DMS53 (cell line): ENCODE measurements around the gene TTC28.
"Not testable (repeated sequence)": the region's sequence is repeated elsewhere in the genome, so short reads cannot be mapped to it uniquely, and the experiment has no call there.

Source experiments
- DNase-seq: peaks from one replicate; lab custom pipeline; 2025; lab: John Stamatoyannopoulos, UW

TTC28 gene

DNA sequence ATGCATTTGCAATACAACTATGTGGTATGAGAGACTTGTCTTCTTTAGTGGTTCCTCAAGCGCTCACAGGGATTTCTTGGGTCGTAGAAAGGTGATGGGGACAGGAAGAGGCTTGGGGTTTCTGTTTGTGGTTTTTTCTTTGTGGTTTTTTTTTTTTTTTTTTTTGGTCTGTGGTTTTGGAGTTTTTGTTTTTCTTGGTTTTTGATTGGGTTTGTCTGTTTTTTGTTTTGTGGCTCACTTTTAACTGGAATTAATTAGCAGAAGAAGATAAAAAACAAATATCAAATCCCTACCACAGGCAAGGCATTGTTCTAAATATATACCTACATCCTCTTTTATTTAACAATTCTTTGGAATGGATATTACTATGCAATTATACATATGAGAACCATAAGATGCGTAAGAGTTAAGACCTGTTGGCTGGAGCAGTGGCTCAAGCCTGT, 5.5 kb downstream of the TTC28 start:
- no peak for DNase-seq

DNA sequence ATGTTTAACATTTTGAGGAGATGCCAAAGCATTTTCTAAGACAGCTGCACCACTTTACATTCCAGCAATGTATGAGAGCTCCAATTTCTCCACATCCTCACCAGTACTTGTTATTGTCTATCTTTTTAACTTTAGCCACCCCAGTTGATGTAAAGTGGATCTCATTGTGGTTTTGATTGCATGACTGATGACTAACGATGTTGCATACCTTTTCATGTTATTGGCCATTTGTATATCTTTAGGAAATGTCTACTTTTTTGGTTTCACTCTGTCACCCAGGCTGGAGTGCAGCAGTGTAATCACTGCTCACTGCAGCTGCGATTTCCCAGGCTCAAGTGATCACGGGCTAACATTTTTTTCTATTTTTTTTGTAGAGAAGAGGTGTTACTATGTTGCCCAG, 8.9 kb downstream of the TTC28 start:
- DNase-seq = no peak

DNA sequence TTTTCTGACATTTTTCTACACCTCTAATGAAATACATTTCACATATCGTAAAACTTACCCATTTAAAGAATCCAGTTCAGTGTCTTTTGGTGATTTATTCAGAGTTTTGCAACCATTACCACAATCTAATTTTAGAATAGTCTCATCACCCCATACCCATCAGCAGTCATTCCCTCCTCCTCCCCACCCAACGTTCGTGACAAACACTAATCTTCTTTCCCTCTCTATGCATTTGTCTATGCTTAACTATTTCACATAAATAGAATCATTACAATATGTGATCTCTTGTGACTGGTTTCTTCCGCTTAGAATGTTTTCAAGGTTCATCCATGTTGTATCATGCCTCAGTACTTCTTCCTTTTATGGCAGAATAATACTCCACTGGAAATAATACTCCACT, 9.5 kb downstream of the TTC28 start:
- no peak for DNase-seq

DNA sequence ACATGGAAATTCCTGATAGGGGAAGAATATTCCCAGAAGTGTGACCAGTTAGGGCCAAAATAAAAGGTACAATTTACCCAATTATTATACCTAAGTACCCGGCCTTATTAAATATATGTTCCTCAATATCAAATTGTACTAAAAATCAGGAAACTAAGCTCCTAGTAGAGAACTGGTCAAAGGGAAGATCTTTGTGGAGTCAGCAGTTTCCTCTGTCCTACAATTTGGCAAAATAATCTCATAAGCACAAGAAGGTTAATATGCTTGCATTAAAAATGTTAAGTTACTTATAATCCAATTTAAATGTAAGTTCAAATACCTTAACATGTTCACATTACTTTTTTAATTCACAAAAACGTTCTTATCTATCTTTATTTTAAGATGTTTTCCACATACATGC, 10.3 kb downstream of the TTC28 start:
- no peak for DNase-seq

DNA sequence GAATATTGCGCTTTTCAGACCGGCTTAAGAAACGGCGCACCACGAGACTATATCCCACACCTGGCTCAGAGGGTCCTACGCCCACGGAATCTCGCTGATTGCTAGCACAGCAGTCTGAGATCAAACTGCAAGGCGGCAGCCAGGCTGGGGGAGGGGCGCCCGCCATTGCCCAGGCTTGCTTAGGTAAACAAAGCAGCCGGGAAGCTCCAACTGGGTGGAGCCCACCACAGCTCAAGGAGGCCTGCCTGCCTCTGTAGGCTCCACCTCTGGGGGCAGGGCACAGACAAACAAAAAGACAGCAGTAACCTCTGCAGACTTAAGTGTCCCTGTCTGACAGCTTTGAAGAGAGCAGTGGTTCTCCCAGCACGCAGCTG, 16.1 kb downstream of the TTC28 start:
- not testable (repeated sequence) for DNase-seq

DNA sequence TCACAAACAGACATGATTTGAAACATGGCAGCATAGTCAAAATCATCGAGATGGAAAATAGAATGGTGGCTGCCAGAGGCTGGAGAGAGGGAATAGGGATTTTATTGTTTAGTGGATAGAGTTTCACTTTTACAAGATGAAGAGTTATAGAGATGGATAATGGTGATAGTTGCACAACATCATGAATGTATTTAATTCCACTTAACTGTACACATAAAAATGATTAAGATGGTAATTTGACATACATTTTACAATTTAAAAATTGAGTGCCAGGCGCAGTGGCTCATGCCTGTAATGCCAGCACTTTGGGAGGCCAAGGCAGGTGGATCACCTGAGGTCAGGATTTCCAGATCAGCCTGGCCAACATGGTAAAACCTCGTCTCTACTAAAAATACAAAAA, 21.2 kb downstream of the TTC28 start:
- no peak for DNase-seq

DNA sequence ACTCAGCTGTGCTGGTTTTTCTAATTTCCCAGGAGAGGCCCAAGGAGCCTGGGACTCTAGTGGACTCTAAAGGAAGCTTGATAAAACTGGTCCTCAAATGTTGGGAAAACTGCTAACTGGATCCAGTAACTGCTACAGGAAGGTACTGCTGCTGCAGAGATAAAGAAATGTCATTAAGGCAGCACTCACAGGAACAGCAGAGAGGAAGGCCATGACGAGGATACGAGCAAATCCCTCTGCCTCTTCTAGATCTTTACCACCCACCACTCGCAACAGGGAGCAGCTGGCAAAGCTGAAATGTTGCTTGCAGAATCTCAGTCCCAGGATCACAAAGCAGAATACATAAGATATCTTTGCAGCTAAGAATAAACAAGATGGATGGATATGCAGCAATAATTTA, 23.5 kb downstream of the TTC28 start:
- DNase-seq = no peak

DNA sequence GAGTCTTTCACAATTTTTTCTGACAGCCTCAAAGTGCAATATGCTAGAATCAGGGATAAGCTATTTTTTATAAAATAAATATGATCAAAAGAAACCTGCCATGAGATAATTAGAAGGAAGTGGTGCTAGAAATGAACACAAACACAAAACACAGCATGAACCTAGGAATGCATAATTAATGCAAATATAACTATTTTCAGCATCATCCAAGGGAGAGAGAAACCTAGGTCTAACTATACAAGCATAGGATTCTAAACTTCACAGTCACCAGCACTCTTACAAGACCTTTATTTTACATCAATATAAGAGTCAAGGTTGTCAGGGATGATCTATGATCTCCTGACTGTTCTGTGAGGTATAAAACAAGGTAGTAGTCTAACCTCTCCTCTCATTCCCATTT, 29.2 kb downstream of the TTC28 start:
- DNase-seq = no peak

DNA sequence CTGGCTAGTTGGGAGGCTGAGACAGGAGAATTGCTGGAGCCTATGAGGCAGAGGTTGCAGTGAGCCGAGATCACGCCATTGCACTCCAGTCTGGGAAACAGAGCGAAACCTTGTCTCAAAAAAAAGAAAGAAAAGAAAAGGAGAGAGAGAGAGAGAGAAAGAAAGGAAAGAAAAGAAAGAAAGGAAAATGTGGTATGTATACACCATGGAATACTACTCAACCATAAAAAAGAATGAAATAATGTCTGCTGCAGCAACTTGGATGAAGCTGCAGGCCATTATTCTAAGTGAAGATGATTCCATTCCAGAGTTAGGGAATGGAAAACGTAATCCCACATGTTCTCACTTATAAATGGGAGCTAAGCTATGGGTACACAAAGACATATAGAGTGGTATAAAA, 30.8 kb downstream of the TTC28 start:
- no peak for DNase-seq

DNA sequence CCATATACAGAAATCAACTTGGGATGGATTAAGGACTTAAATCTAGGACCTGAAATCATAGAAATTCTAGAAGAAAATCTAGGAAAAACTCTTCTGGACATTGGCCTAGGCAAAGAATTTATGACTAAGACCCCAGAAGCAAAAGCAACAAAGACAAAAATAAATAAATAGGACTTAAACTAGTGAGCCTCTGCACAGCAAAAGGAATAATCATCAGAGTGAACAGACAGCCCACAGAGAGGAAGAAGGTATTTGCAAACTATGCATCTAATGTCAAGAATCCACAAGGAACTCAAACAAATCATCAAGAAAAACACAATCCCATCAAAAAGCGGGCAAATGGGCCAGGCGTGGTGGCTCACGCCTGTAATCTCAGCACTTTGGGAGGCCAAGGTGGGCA, 32.4 kb downstream of the TTC28 start:
- DNase-seq = no peak

DNA sequence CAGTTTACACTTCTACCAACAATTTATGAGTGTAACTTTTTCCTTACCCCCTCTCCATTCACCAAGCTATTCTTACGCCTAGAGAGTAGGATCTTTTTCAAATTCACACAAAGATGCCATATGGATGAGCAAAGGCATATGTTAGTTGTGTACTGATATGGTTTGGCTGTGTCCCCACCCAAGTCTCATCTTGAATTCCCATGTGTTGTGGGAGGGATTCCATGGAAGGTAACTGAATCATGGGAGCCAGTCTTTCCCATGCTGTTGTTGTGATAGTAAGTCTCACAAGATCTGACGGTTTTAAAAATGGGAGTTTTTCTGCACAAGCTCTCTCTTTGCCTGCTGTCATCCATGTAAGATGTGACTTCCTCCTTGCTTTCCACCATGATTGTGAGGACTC, 40.3 kb downstream of the TTC28 start:
- DNase-seq = no peak

DNA sequence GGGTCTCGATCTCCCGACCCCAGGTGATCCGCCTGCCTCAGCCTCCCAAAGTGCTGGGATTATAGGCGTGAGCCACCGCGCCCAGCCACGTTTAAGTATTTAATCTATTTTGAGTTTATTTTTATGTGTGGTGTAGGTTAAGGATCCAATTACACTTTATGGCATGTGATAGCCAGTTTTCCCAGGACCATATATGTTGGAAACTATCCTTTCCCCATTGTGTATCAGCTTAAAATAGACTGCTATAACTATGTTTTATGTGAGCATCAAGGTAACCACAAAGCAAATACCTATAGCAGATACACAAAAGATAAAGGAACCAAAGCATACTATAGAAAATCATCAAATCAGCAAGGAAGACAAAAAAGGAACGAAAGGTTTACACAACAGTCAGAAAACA, 42.4 kb downstream of the TTC28 start:
- no peak for DNase-seq

DNA sequence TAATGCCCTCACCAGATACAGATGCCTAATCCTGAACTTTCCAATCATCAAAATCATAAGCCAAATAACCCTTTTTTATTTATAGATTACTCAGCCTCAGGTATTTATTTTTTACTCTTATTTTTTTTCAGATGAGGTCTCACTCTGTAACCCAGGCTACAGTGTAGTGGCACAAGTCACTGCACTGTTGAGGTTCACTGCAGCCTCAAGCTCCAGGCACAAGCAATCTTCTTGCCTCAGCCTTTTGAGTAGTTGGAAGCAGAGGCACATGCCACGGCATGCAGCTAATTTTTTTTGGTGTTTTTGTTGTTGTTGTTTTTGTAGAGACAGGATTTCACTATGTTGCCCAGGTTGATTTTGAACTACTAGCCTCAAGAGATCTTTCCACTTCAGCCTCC, 49.5 kb downstream of the TTC28 start:
- no peak for DNase-seq

DNA sequence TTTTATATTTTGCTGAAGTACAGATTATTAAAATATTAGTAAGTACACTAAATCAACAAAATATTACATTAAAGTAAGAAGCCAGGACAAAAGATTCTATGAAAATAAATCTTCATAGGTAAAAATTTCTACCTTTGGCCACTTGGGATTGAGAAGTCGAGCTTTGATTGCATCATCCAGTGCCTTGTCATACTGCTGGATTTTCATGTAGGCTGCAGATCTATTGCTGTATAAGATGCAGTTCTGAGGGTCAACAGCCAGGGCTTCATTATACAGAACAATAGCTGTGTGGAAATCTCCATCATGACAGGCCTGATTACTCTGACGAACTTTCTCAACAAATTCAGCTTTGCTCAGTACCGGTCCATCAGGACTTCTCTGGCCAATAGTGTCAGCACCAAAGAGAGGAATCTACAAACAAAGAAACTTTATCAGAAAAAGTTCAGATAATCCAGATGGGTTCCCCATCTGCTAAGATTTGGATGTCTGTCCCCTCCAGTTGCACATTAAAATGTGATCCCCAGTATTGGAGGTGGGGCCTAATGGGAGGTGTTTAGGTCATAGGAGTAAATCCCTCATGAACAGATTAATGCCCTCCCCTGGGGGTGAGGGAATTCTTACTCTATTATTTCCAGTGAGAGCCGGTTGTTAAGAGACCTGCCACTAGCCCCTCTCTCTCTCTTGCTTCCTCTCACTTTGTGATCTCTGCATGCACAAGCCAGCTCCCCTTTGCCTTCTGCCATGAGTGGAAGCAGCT, 50.0 kb downstream of the TTC28 start:
- DNase-seq = no peak

DNA sequence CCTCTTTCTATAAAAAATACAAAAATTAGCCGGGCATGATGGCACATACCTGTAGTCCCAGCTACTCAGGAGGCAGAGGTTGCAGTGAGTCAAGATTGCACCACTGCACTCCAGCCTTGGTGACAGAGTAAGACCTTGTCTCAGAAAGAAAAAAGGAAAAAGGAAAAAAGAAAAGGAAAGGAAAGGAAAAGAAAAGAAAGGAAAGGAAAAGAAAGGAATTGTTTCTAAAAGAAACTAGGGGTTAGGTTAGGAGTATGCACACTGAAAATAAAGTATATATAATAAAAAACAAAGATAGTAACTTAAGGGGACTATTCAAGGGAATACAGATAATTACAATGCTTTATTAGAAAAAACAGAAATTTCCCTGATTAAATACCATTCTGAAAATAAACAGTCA, 50.9 kb downstream of the TTC28 start:
- no peak for DNase-seq

DNA sequence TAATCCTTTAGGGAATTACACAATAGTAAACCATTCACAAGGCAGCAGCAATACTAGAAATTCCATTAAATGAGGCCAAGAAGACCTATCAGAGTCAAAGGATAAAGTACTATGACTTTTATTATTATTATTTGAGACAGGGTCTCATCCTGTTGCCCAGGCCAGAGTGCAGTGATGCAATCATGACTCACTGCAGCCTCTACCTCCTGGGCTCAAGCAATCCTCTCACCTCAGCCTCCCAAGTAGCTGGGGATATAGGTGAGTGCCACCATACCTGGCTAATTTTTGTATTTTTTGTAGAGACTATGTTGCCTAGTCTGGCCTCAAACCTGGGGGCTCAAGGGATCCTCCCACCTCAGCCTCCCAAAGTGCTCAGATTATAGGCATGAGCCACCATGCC, 51.8 kb downstream of the TTC28 start:
- DNase-seq = no peak

DNA sequence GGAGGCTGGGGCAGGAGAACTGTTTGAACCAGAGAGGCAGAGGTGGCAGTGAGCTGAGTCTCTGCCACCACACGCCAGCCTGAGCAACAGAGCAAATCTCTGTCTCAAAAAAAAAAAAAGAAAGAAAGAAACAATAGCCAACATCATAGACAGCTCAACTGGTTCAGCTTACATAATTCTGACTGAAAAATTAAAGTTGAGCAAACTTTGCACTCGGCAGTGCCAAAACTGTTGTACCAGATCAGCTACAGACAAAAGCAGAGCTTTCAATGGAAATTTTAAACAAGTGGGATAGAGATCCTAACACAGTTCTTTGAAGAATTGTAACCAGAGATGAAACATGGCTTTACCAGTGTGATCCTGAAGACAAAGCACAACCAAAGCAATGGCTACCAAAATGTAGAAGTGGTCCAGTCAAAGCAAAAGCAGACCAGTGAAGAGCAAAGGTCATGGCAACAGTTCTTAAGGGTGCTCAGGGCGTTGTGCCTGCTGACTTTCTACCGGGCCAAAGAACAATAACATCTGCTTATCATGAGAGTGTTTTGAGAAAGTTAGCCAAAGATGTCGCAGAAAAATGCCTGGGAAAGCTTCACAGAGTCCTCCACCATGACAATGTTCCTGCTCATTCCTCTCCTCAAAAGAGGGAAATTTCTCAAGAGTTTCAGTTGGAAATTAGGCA, 59.3 kb downstream of the TTC28 start:
- DNase-seq = no peak

DNA sequence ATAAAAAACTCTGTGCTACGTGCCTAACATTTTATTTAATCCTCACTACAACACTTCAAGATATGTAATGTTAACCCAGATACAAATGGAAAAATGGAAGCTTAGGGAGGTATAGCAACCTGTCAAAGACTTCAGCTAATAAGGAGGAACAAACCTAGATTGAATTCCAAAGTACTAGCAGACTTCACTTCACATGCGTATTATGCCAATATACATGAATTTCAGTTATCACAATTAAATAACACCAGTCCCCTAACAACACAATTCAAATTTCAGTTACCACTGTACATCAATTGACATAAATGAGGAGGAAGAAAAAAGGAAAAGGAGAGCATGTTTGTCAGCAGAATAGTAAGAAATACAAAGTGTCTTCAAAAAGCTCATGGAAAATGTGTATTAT, 60.4 kb downstream of the TTC28 start:
- no peak for DNase-seq

DNA sequence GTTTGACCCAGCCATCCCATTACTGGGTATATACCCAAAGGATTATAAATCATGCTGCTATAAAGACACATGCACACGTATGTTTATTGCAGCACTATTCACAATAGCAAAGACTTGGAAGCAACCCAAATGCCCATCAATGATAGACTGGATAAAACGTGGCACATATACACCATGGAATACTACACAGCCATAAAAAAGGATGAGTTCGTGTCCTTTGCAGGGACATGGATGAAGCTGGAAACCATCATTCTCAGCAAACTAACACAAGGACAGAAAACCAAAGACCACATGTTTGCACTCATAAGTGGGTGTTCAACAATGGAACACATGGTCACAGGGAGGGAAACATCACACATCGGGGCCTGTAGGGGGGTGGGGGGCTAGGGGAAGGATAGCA, 64.2 kb downstream of the TTC28 start:
- DNase-seq = not testable (repeated sequence)

DNA sequence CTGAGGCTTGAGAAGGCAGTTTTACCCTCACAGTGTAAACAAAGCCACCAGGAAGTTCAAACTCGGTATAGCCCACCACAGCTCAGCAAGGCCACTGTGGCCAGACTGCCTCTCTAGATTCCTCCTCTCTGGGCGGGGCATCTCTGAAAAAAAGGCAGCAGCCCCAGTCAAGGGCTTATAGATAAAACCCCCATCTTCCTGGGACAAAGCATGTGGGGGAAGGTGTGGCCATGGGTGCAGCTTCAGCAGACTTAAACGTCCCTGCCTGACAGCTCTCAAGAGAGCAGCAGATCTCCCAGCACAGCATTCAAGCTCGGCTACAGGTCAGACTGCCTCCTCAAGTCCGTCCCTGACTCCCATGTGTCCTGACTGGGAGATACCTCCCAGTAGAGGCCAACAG, 69.7 kb downstream of the TTC28 start:
- DNase-seq = no peak

DNA sequence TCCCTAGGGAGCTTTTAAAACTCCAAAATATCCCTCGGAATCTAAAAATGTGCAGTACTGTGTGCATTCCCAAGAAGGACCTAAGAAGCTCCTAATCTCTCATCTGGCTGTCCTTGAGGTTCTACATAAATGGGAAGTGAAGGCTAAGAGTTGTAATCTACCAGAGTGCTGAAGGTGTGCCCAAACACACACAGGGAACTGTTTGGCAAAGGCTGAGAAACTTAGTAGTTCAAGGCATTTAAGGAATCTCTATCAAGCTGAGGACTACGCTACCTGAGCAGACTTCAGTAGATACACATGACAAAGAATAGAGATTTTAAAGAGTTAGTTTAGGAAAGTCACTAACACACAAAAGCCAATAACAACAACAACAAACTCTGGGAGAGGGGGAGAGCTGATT, 71.1 kb downstream of the TTC28 start:
- no peak for DNase-seq

DNA sequence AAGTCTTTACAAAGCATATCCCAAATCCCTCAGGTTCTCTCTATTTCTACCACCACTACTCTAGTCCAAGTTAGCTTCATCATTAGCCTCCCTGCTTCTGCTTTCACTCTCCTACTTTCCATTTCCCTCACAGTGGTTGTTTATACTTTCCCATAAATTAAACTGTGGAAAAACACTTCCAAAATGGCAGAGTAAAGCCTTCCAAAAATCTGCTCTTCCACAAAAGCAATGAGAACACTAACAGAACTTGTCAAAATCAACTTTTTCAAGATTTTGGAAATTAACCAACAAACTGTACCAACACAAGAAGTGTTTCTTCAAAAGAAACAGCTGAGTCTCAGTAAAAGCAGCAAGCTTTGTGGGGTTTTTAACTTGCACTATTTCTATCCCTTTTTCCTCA, 71.8 kb downstream of the TTC28 start:
- DNase-seq = no peak

DNA sequence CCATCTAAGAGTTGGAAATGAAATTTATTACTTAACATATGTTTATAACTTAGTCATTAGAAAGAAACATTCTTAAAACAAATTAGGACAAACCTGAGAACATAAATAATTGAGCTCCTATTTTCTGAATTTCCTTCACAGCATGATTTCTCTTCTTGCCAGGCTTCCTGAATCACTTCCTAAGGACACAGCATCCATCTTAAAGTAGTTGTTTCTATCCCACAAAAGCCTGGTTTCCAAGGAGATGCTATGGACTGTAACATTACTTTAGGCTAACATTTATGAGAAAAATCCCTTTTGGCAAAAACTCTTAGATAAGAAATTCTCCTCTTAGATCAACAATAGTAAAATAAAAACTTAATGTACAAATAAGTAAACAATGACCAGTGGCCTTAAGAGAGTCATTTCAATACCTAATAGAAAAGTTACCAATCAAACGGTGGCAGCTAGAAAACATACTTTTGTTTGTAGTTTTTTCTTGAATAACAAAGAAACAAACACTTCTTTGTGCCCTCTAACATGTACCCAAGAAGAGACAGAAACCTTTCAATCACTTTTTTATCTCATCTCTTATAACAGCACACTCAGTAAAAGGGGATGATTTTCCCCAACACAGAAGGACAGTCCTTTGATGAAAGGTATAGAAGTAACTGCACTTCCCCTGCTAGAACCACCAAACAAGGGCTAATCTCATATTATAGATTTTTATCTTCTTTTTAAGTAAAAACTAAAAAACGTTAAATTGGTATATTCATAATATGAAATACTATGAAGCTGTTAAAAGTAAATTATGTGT, 74.5 kb downstream of the TTC28 start:
- DNase-seq = no peak
